Measurements from ENCODE around the gene ELF4. TPM values are rescaled to one million over a fixed set of nuclear protein-coding genes. Genes with fewer than 3 reads are reported as not detected.

The ELF4 gene
- total and polyA plus RNA-seq, 10 of the 15 experiments (the other 5 are each of a cell fraction or from before 2014, with no cell fraction given), result 4.0 to 36.7 (median 22.6) TPM

- Histone ChIP-seq H3K9me3 (replicated peaks; ENCODE audit: control insufficient read depth, insufficient read depth, low read length) (no peaks in the 10 kb centered on the region), H3K9ac (ENCODE audit: control insufficient read depth, insufficient read depth, low read length) (no peak overlapping the region), H3K4me3 (no peak overlapping the region), H2AFZ (ENCODE audit: control insufficient read depth, low read depth, low read length) (no peak overlapping the region), H3K36me3 (ENCODE audit: control insufficient read depth in 2 of 2, insufficient read depth in 2 of 2, low read length in 1 of 2) (peaks cover 0 to 3% of the 10 kb centered on the region in 2 experiments; a peak in 2 of 4 replicates), H4K20me1 (ENCODE audit: control insufficient read depth, insufficient read depth) (no peaks in the 10 kb centered on the region), H3K27ac (ENCODE audit: control insufficient read depth, insufficient read depth) (no peak overlapping the region), H3K79me2 (ENCODE audit: control insufficient read depth, insufficient read depth, low read length) (no peaks in the 10 kb centered on the region), H3K27me3 (replicated peaks in 1 of 2; ENCODE audit: control insufficient read depth in 2 of 2, insufficient read depth in 2 of 2, low read length in 1 of 2) (no peaks in the 10 kb centered on the region), H3K4me1 (ENCODE audit: control insufficient read depth, insufficient read depth, low read length) (no peaks in the 10 kb centered on the region), H3K4me2 (ENCODE audit: control insufficient read depth, insufficient read depth) (no peak overlapping the region)
- ChIA-PET POLR2A (interaction anchor here (1.0 kb wide), 1 partner anchor 95 kb away, joined by 4 read pairs; no protein-coding TSS in a partner anchor), SMC1A (ENCODE audit: uncharacterized antibody, unreplicated experiment) (interaction anchor here (7.0 kb wide), 1 partner anchor 99 kb away, joined by 71 read pairs; no protein-coding TSS in a partner anchor), CTCF (interaction anchor here (1.3 to 5.1 kb wide), 2 partner anchors 9 to 100 kb away, joined by 6 to 163 read pairs; no protein-coding TSS in a partner anchor), RAD21 (ENCODE audit: unreplicated experiment) (interaction anchor here (3.2 kb wide), 1 partner anchor 99 kb away, joined by 20 read pairs; no protein-coding TSS in a partner anchor)
- in situ Hi-C loops (cut with MboI), result loop anchor here (5.0 kb wide), 1 partner anchor 48 kb away; no protein-coding TSS in a partner anchor
- BruUV-seq (replicated peaks), result no TSS peak
- no peak for TF ChIP-seq SRF (IDR thresholded peaks at IDR 0.05; ENCODE audit: low read depth in 2 of 2, low read length in 2 of 2)
- no peak for TF ChIP-seq FOS (IDR thresholded peaks at IDR 0.05; ENCODE audit: borderline replicate concordance, extremely low read depth, insufficient read length)
- no peak for TF ChIP-seq DPF2 (IDR thresholded peaks at IDR 0.05)
- no peak for TF ChIP-seq TCF12 (IDR thresholded peaks at IDR 0.05; ENCODE audit: low read depth, low read length)
- TF ChIP-seq MXI1 (IDR thresholded peaks at IDR 0.05; ENCODE audit: low read depth, low read length), result no peak
- no peak for TF ChIP-seq CHD2 (IDR thresholded peaks at IDR 0.05; ENCODE audit: borderline replicate concordance, low read depth, low read length)
- no peak for TF ChIP-seq CREB1 (IDR thresholded peaks at IDR 0.05; ENCODE audit: low read depth)
- no peak for TF ChIP-seq SKIL (IDR thresholded peaks at IDR 0.05; ENCODE audit: low read depth, poor library complexity, severe bottlenecking)
- no peak for TF ChIP-seq TBL1XR1 (IDR thresholded peaks at IDR 0.05; ENCODE audit: low read depth, low read length)
- TF ChIP-seq NFYA (IDR thresholded peaks at IDR 0.05; ENCODE audit: borderline replicate concordance, low read depth, low read length), result no peak
- TF ChIP-seq JUNB (IDR thresholded peaks at IDR 0.05), result no peak
- no peak for TF ChIP-seq ZNF24 (IDR thresholded peaks at IDR 0.05)
- TF ChIP-seq ATF7 (IDR thresholded peaks at IDR 0.05; ENCODE audit: low read depth), result no peak
- ATAC-seq (no peak), DNase-seq (ENCODE audit: low read depth, low spot score) (no peak), FAIRE-seq (no peak)
- intact Hi-C loops (cut with micrococcal nuclease; ENCODE audit: unreplicated experiment), result loop anchor here (2.0 kb wide), 1 partner anchor 42 kb away; the partner anchor contains the start of gene BCORL1
- 78% methylated on average over 19 of the region's 19 CpGs for WGBS (ENCODE audit: insufficient coverage, insufficient replicate concordance, low lambda C conversion rate, missing lambda C conversion rate)
Measured at GRCh38 chrX:130025256-130025655, 85.0 kb downstream of the ELF4 start.

Measured in GM12878 (cell line).